Measurements from ENCODE around the gene BABAM2.

Gene BABAM2

GRCh38 chr2:28282861-28283646 lies 392.5 kb downstream of the BABAM2 start:
- no peak for DNase-seq (ENCODE audit: low spot score)

- no peak for DNase-seq (ENCODE audit: low spot score)
These were observed 393.3 kb downstream of the BABAM2 start for GRCh38 chr2:28283861-28284260.

- no peak for DNase-seq (ENCODE audit: low spot score)
These were observed 396.1 kb downstream of the BABAM2 start for GRCh38 chr2:28286678-28287077.

GRCh38 chr2:28287256-28287915 lies 396.9 kb downstream of the BABAM2 start:
- DNase-seq (ENCODE audit: low spot score) = no peak

- DNase-seq (ENCODE audit: low spot score) = no peak
These were observed 398.1 kb downstream of the BABAM2 start for GRCh38 chr2:28288620-28289019.

GRCh38 chr2:28291811-28292440 lies 401.4 kb downstream of the BABAM2 start:
- DNase-seq (ENCODE audit: low spot score) = no peak

- no peak for DNase-seq (ENCODE audit: low spot score)
These were observed 402.0 kb downstream of the BABAM2 start for GRCh38 chr2:28292491-28292890.

- no peak for DNase-seq (ENCODE audit: low spot score)
These were observed 402.9 kb downstream of the BABAM2 start for GRCh38 chr2:28293416-28293815.

GRCh38 chr2:28294451-28294850 lies 403.9 kb downstream of the BABAM2 start:
- DNase-seq (ENCODE audit: low spot score) = no peak

- DNase-seq (ENCODE audit: low spot score) = no peak
These were observed 405.7 kb downstream of the BABAM2 start for GRCh38 chr2:28296243-28296642.

GRCh38 chr2:28296904-28297303 lies 406.4 kb downstream of the BABAM2 start:
- no peak for DNase-seq (ENCODE audit: low spot score)

- no peak for DNase-seq (ENCODE audit: low spot score)
These were observed 407.0 kb downstream of the BABAM2 start for GRCh38 chr2:28297531-28297930.

- no peak for DNase-seq (ENCODE audit: low spot score)
These were observed 407.9 kb downstream of the BABAM2 start for GRCh38 chr2:28298406-28298805.

- no peak for DNase-seq (ENCODE audit: low spot score)
These were observed 410.2 kb downstream of the BABAM2 start for GRCh38 chr2:28300485-28301341.

- no peak for DNase-seq (ENCODE audit: low spot score)
These were observed 414.7 kb downstream of the BABAM2 start for GRCh38 chr2:28305202-28305601.

GRCh38 chr2:28310107-28310506 lies 419.6 kb downstream of the BABAM2 start:
- no peak for DNase-seq (ENCODE audit: low spot score)

- DNase-seq (ENCODE audit: low spot score) = no peak
These were observed 421.2 kb downstream of the BABAM2 start for GRCh38 chr2:28311660-28312249.

- DNase-seq (ENCODE audit: low spot score) = no peak
These were observed 422.0 kb downstream of the BABAM2 start for GRCh38 chr2:28312307-28313219.

GRCh38 chr2:28313220-28313784 lies 422.8 kb downstream of the BABAM2 start:
- DNase-seq (ENCODE audit: low spot score) = no peak

GRCh38 chr2:28314968-28315367 lies 424.4 kb downstream of the BABAM2 start:
- no peak for DNase-seq (ENCODE audit: low spot score)

Data from D341Med (cell line).